AG09309 (cell line): Measurements from ENCODE around the gene SEMA3F.
A peak's percentile ranks its signal among the peaks of the same experiment; 100 is the strongest.

Experiments
- DNase-seq: peaks from one replicate; pipeline ENCODE4 v3.0.0-alpha.2; 2010; ENCODE audit warnings: low read depth
- H3K4me3 ChIP-seq: 2 replicates; pipeline ENCODE4 v1.5.1; 2011; ENCODE audit warnings: mild to moderate bottlenecking, low read depth, low read length, moderate library complexity; ENCODE audit not compliant: control insufficient read depth
- CTCF ChIP-seq: IDR thresholded peaks from 2 replicates; pipeline ENCODE4 v1.5.1; 2011; ENCODE audit warnings: mild to moderate bottlenecking, low read depth, low read length, inconsistent platforms; ENCODE audit not compliant: insufficient read depth, control insufficient read depth; ENCODE audit errors: missing control alignments

SEMA3F gene

DNA sequence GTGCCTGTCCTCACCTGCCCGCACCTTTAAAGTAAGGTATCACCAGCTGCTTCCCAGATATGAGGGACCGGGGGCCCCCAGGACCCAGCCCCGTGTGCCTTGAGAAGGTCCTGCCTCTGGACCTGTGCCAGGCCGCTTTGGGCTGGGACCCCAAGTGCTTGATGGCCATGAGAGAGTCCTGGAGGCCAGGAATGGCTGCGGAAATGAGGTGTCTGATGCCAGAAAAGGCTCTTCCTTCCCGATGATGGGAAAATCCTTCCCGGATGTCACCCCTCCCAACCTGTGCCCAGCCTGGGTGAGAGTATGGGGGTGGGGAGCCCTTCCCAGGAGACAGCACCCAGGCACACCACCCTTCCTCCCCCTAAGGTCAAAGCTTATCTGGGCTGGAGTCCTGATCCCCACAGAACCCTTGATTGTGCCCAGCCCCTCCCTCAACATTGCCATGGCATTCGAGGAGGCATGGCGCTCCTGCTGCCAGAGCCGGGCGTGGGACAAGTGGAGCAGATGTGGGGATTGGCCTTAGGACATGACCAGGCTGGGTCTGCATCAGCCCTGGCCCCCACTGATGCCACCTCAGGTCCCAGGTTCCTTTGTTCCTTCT is 14.2 kb downstream of the SEMA3F start:
- no peak for TF ChIP-seq CTCF
- DNase-seq = no peak
- H3K4me3 ChIP-seq = no peak overlapping the region

- DNase-seq = no peak
- no peak overlapping the region for H3K4me3 ChIP-seq
- no peak for TF ChIP-seq CTCF
Measured at GRCh38 chr3:50169858-50170257, 14.7 kb downstream of the SEMA3F start.

DNA sequence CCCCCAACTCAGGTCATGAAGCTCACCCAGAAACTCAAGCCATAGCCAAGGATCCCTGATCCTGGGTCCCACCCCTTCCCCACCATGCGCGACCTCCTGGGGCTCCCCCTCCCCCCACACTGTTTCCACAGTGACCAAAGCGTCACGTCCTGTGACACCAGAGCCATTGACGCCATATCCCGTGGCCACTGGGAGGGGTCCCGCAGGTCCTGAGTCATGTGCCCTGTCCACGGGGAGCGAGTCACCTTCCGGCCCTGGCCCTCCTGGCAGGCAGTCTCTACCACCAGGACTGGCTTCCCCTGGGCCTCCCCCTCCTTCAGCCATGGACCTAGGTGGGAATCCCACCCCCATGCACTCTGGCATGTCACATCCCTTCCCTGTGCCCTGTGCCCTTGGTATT is 15.6 kb downstream of the SEMA3F start:
- TF ChIP-seq CTCF = no peak
- DNase-seq = peak; percentile 35
- H3K4me3 ChIP-seq = no peak overlapping the region

DNA sequence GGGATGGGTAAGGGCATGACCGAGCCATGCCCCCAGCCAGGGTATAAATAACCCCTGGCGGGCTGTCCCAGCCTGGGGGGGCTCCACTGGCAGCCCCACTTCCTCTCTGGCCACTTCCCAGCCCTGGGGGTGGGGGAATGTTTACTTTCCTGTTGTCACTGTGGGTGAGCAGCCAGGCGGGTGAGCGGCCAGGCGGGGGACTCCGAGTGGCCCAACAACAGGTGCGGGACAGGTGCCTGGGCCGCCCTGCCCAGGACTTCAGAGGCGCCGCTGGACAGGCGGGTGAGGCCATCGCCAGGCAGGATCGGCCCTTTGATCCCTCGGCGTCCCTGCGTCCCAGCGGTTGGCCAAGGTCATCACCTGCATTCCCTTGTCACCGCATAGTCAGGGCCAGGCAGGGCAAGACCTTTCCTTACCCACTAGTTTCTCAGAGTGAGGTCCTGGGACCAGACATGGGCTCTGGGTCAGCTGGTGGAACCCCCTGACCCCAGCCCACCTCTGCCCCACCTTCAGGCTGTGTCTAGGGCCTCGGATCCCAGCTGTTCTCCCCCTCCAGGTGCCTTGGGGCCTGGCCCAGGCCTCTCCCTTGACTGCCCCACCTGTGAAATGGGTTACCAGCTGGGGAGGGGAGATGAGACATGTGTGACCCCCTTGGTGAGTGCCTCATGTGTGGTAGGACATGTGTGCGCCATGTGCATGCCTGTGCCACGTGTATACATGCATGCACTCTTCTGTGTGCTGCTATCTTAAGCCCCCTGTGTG is 16.6 kb downstream of the SEMA3F start:
- TF ChIP-seq CTCF = no peak
- no peak for DNase-seq
- H3K4me3 ChIP-seq = no peak overlapping the region

DNA sequence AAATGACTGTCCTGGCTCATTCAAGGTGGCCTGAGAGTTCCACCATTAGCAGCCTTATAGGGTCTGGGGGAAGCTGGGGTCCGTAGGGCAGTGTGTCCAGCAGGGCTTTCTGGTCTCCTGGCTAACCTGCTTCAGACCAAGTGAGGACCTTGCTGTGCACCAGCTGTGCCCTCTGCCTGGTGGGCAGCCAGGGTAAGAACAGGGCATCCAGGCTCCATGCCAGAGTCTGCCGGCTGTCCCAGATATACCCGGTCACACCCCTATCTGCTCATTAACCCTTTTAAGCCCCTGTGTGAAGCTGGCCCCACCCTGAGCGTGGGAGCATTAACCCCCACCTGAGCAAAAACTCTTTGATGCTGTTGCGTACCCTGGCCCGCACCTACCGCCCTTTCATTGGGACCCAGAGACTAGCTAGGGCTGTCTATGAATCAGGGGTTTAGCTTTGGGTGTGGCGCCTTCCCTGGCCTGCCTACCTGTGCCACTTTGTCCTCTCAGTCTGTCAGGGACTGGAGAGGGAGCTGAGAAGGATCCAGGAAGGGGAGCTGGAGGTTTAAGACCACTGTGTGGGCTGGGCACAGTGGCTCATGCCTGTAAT is 17.6 kb downstream of the SEMA3F start:
- DNase-seq = no peak
- no peak overlapping the region for H3K4me3 ChIP-seq
- no peak for TF ChIP-seq CTCF

GRCh38 chr3:50173685-50174516 is 18.8 kb downstream of the SEMA3F start:
- no peak overlapping the region for H3K4me3 ChIP-seq
- TF ChIP-seq CTCF = no peak
- DNase-seq = no peak
